ENCODE results near the gene DENND1A. TPM values are rescaled to one million over a fixed set of nuclear protein-coding genes. Genes with fewer than 3 reads are reported as not detected.
"Not testable (repeated sequence)": the region's sequence is repeated elsewhere in the genome, so short reads cannot be mapped to it uniquely, and the experiment has no call there.

Gene DENND1A
- total RNA-seq, 3 donors from 2014 or later: 18.4 to 21.3 (median 20.1) TPM

DNA sequence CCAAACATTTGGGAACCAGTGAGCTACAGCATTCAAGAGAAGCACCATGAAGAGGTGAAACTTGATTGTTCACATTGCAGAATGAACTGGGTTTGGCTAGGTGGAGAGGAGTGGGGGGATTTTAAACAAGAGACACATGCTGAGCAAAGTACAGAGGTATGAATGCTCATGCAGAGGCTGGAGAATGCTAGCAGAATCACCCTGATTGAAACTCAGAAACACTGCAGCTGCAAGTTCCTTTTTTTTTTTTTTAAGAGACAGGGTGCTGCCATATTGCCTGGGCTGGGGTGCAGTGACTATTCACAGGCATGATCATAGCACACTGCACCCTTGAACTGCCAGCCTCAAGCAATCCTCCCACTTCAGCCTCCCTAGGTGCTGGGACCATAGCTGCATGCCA is 35.1 kb downstream of the DENND1A start:
- DNase-seq (ENCODE audit: low spot score in 2 of 2): no peak
- TF ChIP-seq, protein P1, sequence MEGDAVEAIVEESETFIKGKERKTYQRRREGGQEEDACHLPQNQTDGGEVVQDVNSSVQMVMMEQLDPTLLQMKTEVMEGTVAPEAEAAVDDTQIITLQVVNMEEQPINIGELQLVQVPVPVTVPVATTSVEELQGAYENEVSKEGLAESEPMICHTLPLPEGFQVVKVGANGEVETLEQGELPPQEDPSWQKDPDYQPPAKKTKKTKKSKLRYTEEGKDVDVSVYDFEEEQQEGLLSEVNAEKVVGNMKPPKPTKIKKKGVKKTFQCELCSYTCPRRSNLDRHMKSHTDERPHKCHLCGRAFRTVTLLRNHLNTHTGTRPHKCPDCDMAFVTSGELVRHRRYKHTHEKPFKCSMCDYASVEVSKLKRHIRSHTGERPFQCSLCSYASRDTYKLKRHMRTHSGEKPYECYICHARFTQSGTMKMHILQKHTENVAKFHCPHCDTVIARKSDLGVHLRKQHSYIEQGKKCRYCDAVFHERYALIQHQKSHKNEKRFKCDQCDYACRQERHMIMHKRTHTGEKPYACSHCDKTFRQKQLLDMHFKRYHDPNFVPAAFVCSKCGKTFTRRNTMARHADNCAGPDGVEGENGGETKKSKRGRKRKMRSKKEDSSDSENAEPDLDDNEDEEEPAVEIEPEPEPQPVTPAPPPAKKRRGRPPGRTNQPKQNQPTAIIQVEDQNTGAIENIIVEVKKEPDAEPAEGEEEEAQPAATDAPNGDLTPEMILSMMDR (IDR thresholded peaks at IDR 0.05): no peak
- TF ChIP-seq POLR2A (IDR thresholded peaks at IDR 0.05) (no peak), POLR2AphosphoS5 (IDR thresholded peaks at IDR 0.05) (no peak)

DNA sequence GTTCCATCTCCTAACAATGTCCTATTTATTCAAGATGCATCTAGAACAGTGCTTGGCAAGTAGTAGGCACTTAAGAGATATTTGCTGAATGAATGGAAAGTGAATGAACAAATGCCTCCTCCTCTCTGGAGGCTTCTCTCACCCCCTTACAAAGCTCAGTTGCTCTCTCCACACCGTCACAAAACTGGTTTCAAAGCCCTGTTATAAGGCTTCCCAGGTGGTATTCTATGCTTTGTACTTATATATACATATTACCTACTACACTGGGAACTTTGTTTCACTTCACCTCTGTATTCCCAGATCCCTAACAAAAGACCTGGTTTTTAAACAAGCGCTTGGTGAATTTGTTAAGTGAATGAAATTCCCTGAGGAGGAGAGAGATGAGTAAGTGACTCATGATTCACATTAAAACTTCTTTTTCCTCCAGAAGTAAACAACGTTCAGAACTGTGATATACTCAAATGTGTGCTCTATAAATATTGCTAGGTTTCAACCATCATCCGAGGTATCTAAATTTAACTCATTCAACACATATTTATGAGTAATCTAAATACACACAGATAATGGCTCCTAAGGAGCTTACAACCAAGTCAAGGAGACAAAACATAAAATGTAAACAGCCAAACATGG is 36.0 kb downstream of the DENND1A start:
- no peaks in the 10 kb centered on the region for H3K27me3 ChIP-seq
- TF ChIP-seq, protein P1 (IDR thresholded peaks at IDR 0.05): no peak
- TF ChIP-seq POLR2A (IDR thresholded peaks at IDR 0.05) (no peak), POLR2AphosphoS5 (IDR thresholded peaks at IDR 0.05) (no peak)
- no peak overlapping the region for H3K27ac ChIP-seq
- H3K4me1 ChIP-seq: no peaks in the 10 kb centered on the region
- intact Hi-C loops (cut with DNase I; ENCODE audit: low total_unique reads): no loop called here
- no peaks in the 10 kb centered on the region for H3K9me3 ChIP-seq
- H3K4me3 ChIP-seq: no peak overlapping the region
- DNase-seq (ENCODE audit: low spot score in 2 of 2): no peak
- no peaks in the 10 kb centered on the region for H3K36me3 ChIP-seq

More for the DNA sequence above, 35.1 kb downstream of the DENND1A start:
- Histone ChIP-seq H3K4me1 (no peaks in the 10 kb centered on the region), H3K9me3 (no peaks in the 10 kb centered on the region), H3K36me3 (no peaks in the 10 kb centered on the region), H3K4me3 (no peak overlapping the region), H3K27me3 (no peaks in the 10 kb centered on the region), H3K27ac (no peak overlapping the region)
- intact Hi-C loops (cut with DNase I; ENCODE audit: low total_unique reads): no loop called here

DNA sequence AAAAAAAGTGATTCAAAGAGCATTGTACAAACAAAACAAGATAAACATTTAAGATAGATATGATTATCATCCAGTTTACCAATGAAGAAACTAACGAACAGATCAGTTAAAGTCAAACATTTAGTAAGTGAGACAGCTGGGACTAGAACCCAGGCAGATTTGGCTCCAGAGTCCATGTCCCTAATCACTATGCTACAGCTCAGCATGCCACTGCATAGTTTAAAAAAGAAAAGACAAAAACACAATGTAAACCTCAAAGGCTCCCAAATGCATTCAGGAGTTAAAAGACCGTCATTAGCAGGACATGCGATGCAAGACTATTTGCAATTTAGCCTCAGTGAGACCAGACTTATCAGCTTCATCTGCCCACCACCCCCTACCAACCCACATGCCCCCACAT is 36.8 kb downstream of the DENND1A start:
- TF ChIP-seq POLR2AphosphoS5 (IDR thresholded peaks at IDR 0.05) (no peak), POLR2A (IDR thresholded peaks at IDR 0.05) (no peak)
- TF ChIP-seq, protein P1 (IDR thresholded peaks at IDR 0.05): no peak
- intact Hi-C loops (cut with DNase I; ENCODE audit: low total_unique reads): no loop called here
- Histone ChIP-seq H3K27me3 (no peaks in the 10 kb centered on the region), H3K4me1 (no peaks in the 10 kb centered on the region), H3K36me3 (no peaks in the 10 kb centered on the region), H3K4me3 (no peak overlapping the region), H3K9me3 (no peaks in the 10 kb centered on the region), H3K27ac (no peak overlapping the region)
- DNase-seq (ENCODE audit: low spot score in 2 of 2): no peak

DNA sequence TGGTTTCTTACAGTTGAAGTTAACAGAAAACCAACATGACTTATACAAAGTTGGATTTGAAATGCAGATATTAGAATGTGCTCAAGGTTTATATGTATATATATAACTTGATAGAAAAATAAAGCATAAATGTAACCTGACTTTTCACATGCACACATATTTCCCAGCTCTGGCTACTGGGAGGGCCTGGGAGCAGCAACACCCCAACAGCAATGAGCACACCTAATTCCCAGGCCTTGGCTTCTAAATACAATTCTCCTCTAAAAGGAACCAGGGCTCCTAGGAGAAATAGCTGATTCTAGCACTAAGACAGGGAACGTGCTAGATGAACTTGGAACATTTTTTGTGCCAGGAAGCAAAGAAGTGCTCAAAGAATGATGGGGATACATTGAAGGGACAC is 42.1 kb downstream of the DENND1A start:
- Histone ChIP-seq H3K36me3 (no peaks in the 10 kb centered on the region), H3K4me3 (no peak overlapping the region), H3K27me3 (no peaks in the 10 kb centered on the region), H3K9me3 (no peaks in the 10 kb centered on the region), H3K4me1 (no peaks in the 10 kb centered on the region), H3K27ac (no peak overlapping the region)
- intact Hi-C loops (cut with DNase I; ENCODE audit: low total_unique reads): no loop called here
- no peak for TF ChIP-seq POLR2AphosphoS5 (IDR thresholded peaks at IDR 0.05)
- TF ChIP-seq POLR2A (IDR thresholded peaks at IDR 0.05): no peak
- TF ChIP-seq, protein P1 (IDR thresholded peaks at IDR 0.05): no peak
- no peak for DNase-seq (ENCODE audit: low spot score in 2 of 2)

DNA sequence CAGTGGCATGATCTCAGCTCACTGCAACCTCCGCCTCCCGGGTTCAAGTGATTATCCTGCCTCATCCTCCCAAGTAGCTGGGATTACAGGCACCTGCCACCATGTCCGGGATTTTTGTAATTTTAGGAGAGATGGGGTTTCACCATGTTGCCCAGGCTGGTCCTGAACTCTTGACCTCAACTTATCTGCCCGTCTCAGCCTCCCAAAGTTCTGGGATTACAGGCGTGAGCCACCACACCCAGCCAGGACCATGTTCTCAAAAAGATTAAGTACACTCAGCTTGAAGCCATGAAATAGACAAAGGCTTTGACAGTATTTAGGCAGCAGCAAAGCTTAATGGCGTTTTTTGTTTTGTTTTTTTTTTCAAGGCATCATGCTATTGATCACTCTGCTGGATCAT is 44.1 kb downstream of the DENND1A start:
- intact Hi-C loops (cut with DNase I; ENCODE audit: low total_unique reads); H3K36me3 ChIP-seq; DNase-seq (ENCODE audit: low spot score in 2 of 2): not testable (repeated sequence)

DNA sequence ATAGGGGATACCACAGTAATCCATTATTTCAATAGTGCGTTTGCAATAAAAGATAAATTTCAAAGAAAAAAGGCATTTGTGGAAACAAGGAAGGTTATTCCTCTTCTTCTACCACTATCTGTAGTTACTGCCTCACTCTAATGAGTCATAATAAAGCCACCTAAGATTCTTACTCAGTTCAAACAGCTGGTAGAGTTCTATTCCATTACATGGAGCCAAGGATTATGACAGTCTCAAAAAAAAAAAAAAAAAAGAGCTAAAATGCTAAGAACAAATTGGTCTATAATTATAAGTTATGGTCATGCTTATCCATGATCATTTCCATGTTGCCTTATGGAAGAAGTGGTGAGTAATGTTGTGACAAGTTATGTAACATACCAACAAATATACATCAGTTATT is 46.3 kb downstream of the DENND1A start:
- intact Hi-C loops (cut with DNase I; ENCODE audit: low total_unique reads): no loop called here
- no peaks in the 10 kb centered on the region for H3K27me3 ChIP-seq
- no peak overlapping the region for H3K4me3 ChIP-seq
- no peak overlapping the region for H3K27ac ChIP-seq
- TF ChIP-seq, protein P1 (IDR thresholded peaks at IDR 0.05): no peak
- no peak for TF ChIP-seq POLR2AphosphoS5 (IDR thresholded peaks at IDR 0.05)
- no peaks in the 10 kb centered on the region for H3K4me1 ChIP-seq
- DNase-seq (ENCODE audit: low spot score in 2 of 2): no peak
- H3K9me3 ChIP-seq: no peaks in the 10 kb centered on the region
- H3K36me3 ChIP-seq: no peaks in the 10 kb centered on the region

More for the DNA sequence above, 44.1 kb downstream of the DENND1A start:
- H3K9me3 ChIP-seq, H3K27me3 ChIP-seq, H3K4me3 ChIP-seq, H3K27ac ChIP-seq, H3K4me1 ChIP-seq: not testable (repeated sequence)
